ENCODE results near the gene PARVA. TPM values are rescaled to one million over a fixed set of nuclear protein-coding genes. Genes with fewer than 3 reads are reported as not detected.

Gene PARVA
- total RNA-seq, 2 experiments from 2014 or later: not detected

- no peaks in the 10 kb centered on the region for H3K9me2 ChIP-seq (ENCODE audit: insufficient read depth, low read length)
- no peaks in the 10 kb centered on the region for H3K79me2 ChIP-seq (ENCODE audit: insufficient read depth, low read depth, low read length)
- H3K4me1 ChIP-seq (ENCODE audit: insufficient read depth, low read length, poor library complexity, severe bottlenecking): no peaks in the 10 kb centered on the region
- no peak overlapping the region for H3K27ac ChIP-seq (ENCODE audit: low read depth, low read length, poor library complexity, severe bottlenecking)
- H2AFZ ChIP-seq (ENCODE audit: low read length): no peak overlapping the region
- H4K20me1 ChIP-seq (ENCODE audit: insufficient read depth, low read length): no peaks in the 10 kb centered on the region; the same call in 1 of the 2 replicates
- TF ChIP-seq EZH2phosphoT487 (IDR thresholded peaks at IDR 0.05; ENCODE audit: borderline replicate concordance, low read depth, low read length): no peak
- peak; percentile 85 for TF ChIP-seq CTCF (conservative IDR thresholded peaks at IDR 0.05; ENCODE audit: low read length)
- no peak overlapping the region for H3K4me2 ChIP-seq (ENCODE audit: low read length)
- no TSS peak for BruUV-seq (replicated peaks)
- no peak overlapping the region for H3K4me3 ChIP-seq (ENCODE audit: low read depth, low read length, poor library complexity, severe bottlenecking)
- ChIA-PET CTCF (ENCODE audit: unreplicated experiment) (interaction anchor here (0.9 kb wide), 1 partner anchor 558 kb away, joined by 4 read pairs; no protein-coding TSS in a partner anchor), POLR2A (no interaction called here)
- no peaks in the 10 kb centered on the region for H3K36me3 ChIP-seq (ENCODE audit: insufficient read depth, low read length)
- DNase-seq (ENCODE audit: low spot score): peak; percentile 68
- H3K9me3 ChIP-seq (ENCODE audit: low read length): no peaks in the 10 kb centered on the region
- intact Hi-C loops (cut with micrococcal nuclease; ENCODE audit: unreplicated experiment): loop anchor here (2.0 to 10.0 kb wide), 2 partner anchors 563 to 903 kb away; no protein-coding TSS in a partner anchor
Observed at GRCh38 chr11:12331239-12331874, 46.0 kb upstream of the PARVA start.

GRCh38 chr11:12343526-12343925, 33.8 kb upstream of the PARVA start:
- H3K9me3 ChIP-seq (ENCODE audit: low read length): no peaks in the 10 kb centered on the region
- no peaks in the 10 kb centered on the region for H3K79me2 ChIP-seq (ENCODE audit: insufficient read depth, low read depth, low read length)
- H2AFZ ChIP-seq (ENCODE audit: low read length): no peak overlapping the region
- no peak overlapping the region for H3K27ac ChIP-seq (ENCODE audit: low read depth, low read length, poor library complexity, severe bottlenecking)
- ChIA-PET CTCF (ENCODE audit: unreplicated experiment) (no interaction called here), POLR2A (interaction anchor here (0.5 to 0.6 kb wide), 2 partner anchors 62 to 1221 kb away, joined by 3 to 6 read pairs; no protein-coding TSS in a partner anchor)
- no TSS peak for BruUV-seq (replicated peaks)
- H3K9me2 ChIP-seq (ENCODE audit: insufficient read depth, low read length): no peaks in the 10 kb centered on the region
- H3K36me3 ChIP-seq (ENCODE audit: insufficient read depth, low read length): no peaks in the 10 kb centered on the region
- H4K20me1 ChIP-seq (ENCODE audit: insufficient read depth, low read length): no peaks in the 10 kb centered on the region
- H3K4me1 ChIP-seq (ENCODE audit: insufficient read depth, low read length, poor library complexity, severe bottlenecking): no peaks in the 10 kb centered on the region
- no peak for DNase-seq (ENCODE audit: low spot score)
- intact Hi-C loops (cut with micrococcal nuclease; ENCODE audit: unreplicated experiment): no loop called here
- H3K4me3 ChIP-seq (ENCODE audit: low read depth, low read length, poor library complexity, severe bottlenecking): no peak overlapping the region
- no peak for TF ChIP-seq CTCF (conservative IDR thresholded peaks at IDR 0.05; ENCODE audit: low read length)
- TF ChIP-seq EZH2phosphoT487 (IDR thresholded peaks at IDR 0.05; ENCODE audit: borderline replicate concordance, low read depth, low read length): no peak
- no peak overlapping the region for H3K4me2 ChIP-seq (ENCODE audit: low read length)

- H3K36me3 ChIP-seq (ENCODE audit: insufficient read depth, low read length): no peaks in the 10 kb centered on the region
- H4K20me1 ChIP-seq (ENCODE audit: insufficient read depth, low read length): no peaks in the 10 kb centered on the region
- no peaks in the 10 kb centered on the region for H3K9me3 ChIP-seq (ENCODE audit: low read length)
- H3K27ac ChIP-seq (ENCODE audit: low read depth, low read length, poor library complexity, severe bottlenecking): no peak overlapping the region
- ChIA-PET CTCF (ENCODE audit: unreplicated experiment) (no interaction called here), POLR2A (no interaction called here)
- no peak for TF ChIP-seq EZH2phosphoT487 (IDR thresholded peaks at IDR 0.05; ENCODE audit: borderline replicate concordance, low read depth, low read length)
- no peak for TF ChIP-seq CTCF (conservative IDR thresholded peaks at IDR 0.05; ENCODE audit: low read length)
- H3K4me2 ChIP-seq (ENCODE audit: low read length): no peak overlapping the region
- no peaks in the 10 kb centered on the region for H3K9me2 ChIP-seq (ENCODE audit: insufficient read depth, low read length)
- H2AFZ ChIP-seq (ENCODE audit: low read length): no peak overlapping the region
- no peak for DNase-seq (ENCODE audit: low spot score)
- no peaks in the 10 kb centered on the region for H3K4me1 ChIP-seq (ENCODE audit: insufficient read depth, low read length, poor library complexity, severe bottlenecking)
- BruUV-seq (replicated peaks): no TSS peak
- intact Hi-C loops (cut with micrococcal nuclease; ENCODE audit: unreplicated experiment): no loop called here
- H3K79me2 ChIP-seq (ENCODE audit: insufficient read depth, low read depth, low read length): no peaks in the 10 kb centered on the region
- no peak overlapping the region for H3K4me3 ChIP-seq (ENCODE audit: low read depth, low read length, poor library complexity, severe bottlenecking)
Observed at GRCh38 chr11:12353534-12353933, 23.8 kb upstream of the PARVA start.
